HepG2 (cell line): ENCODE data around the gene RBM12. TPM values are rescaled to one million over a fixed set of nuclear protein-coding genes. Genes with fewer than 3 reads are reported as not detected.
A peak's percentile ranks its signal among the peaks of the same experiment; 100 is the strongest.

Experiments
- AKAP8 ChIP-seq: sonication (generic); formaldehyde crosslinking; IDR thresholded peaks from 2 replicates; pipeline ENCODE4 v1.5.1; 2020; ENCODE audit warnings: mild to moderate bottlenecking, missing genetic modification reagents
- AKNA ChIP-seq: sonication (generic); formaldehyde crosslinking; IDR thresholded peaks from 2 replicates; pipeline ENCODE4 v1.4.0; 2020; ENCODE audit warnings: missing genetic modification reagents, borderline replicate concordance
- MTA1 ChIP-seq: sonication (generic); formaldehyde crosslinking; IDR thresholded peaks from 2 replicates; pipeline ENCODE4 v1.4.0; 2020; ENCODE audit warnings: missing genetic modification reagents, mild to moderate bottlenecking, borderline replicate concordance
- RBAK ChIP-seq: sonication (generic); formaldehyde crosslinking; IDR thresholded peaks from 2 replicates; pipeline ENCODE4 v1.5.1; 2020; ENCODE audit warnings: mild to moderate bottlenecking, missing genetic modification reagents
- XRCC5 ChIP-seq: fragments of 200-400 bp; formaldehyde crosslinking; optimal IDR thresholded peaks from 2 replicates; pipeline ENCODE3; 2017; ENCODE audit warnings: mild to moderate bottlenecking, low read length
- polyA plus RNA-seq, 8 experiments: library from polyadenylated mRNA; depleted of rRNA in 3 of 8; stranded (reverse) in 7 of 8; unstranded in 1 of 8; fragments of >200 nt; fragmentation: Illumina TruSeq in 4 of 8; extraction: Trizol in 4 of 8; gene quantifications; 2 replicates each; pipeline versions ENCODE4 v1.2.1 to v1.2.3, GENCODE V29; 2011 to 2016; ENCODE audit warnings: low read depth in 4 of 8, missing spikeins in 1 of 8, mixed read lengths in 1 of 8; ENCODE audit not compliant: insufficient read depth in 1 of 8
- total RNA-seq, 5 experiments: library from RNA; depleted of rRNA; stranded (reverse); fragments of >200 nt; fragmentation: Illumina TruSeq; extraction: Trizol; gene quantifications; 2 replicates each; pipeline ENCODE4 v1.2.3, GENCODE V29; 2016; ENCODE audit warnings: low read depth in 1 of 5
- TF ChIP-seq, protein P1 (sequence below): sonication (generic); formaldehyde crosslinking; IDR thresholded peaks from 2 replicates; pipeline ENCODE4 v1.4.0; 2020; ENCODE audit warnings: missing genetic modification reagents
- TF ChIP-seq, protein P2 (sequence below): IDR thresholded peaks from 2 replicates; pipeline ENCODE4 v1.6.1; 2016; ENCODE audit warnings: mild to moderate bottlenecking, missing biosample characterization, missing genetic modification reagents

The RBM12 gene
- total and polyA plus RNA-seq, 2 of the 13 experiments (the other 11 are each of a cell fraction or from before 2014, with no cell fraction given), result 97.9 to 104 TPM

DNA sequence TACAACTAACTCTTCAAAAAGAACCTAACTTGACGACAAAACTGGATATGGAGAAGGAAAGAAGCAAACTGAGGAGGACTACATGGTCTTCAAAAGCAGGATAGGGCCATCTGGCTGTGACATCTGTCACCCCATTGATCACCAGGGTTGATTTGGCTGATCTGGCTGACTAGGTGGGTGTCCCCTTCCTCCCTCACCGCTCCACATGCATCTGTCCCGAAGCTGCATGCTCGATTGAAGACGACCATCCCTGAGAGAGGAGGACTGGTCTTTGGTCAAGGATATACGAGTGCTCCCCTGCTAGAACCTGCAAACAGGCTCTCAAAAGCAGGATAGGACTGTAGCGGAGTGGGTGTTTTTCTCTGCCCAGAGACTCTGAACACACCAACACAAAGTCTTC lies 21.7 kb downstream of the RBM12 start (continued):
- TF ChIP-seq AKNA (CRISPR knock-in tag), result no peak
- no peak for TF ChIP-seq AKAP8 (CRISPR knock-in tag)
- TF ChIP-seq XRCC5, result no peak
- TF ChIP-seq, protein P1, sequence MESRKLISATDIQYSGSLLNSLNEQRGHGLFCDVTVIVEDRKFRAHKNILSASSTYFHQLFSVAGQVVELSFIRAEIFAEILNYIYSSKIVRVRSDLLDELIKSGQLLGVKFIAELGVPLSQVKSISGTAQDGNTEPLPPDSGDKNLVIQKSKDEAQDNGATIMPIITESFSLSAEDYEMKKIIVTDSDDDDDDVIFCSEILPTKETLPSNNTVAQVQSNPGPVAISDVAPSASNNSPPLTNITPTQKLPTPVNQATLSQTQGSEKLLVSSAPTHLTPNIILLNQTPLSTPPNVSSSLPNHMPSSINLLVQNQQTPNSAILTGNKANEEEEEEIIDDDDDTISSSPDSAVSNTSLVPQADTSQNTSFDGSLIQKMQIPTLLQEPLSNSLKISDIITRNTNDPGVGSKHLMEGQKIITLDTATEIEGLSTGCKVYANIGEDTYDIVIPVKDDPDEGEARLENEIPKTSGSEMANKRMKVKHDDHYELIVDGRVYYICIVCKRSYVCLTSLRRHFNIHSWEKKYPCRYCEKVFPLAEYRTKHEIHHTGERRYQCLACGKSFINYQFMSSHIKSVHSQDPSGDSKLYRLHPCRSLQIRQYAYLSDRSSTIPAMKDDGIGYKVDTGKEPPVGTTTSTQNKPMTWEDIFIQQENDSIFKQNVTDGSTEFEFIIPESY (CRISPR knock-in tag), result no peak
- TF ChIP-seq MTA1, result no peak
- TF ChIP-seq, protein P2, sequence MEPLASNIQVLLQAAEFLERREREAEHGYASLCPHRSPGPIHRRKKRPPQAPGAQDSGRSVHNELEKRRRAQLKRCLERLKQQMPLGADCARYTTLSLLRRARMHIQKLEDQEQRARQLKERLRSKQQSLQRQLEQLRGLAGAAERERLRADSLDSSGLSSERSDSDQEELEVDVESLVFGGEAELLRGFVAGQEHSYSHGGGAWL (CRISPR knock-in tag), result 0 out of 2 replicates have a peak, but pooled peaks have one; percentile 15
- peak; percentile 56; the same call in 1 of the 2 replicates for TF ChIP-seq RBAK (CRISPR knock-in tag)
